PC-9 (cell line): ENCODE results near the gene PIAS1.

Experiments
- CTCF ChIP-seq: fragments of 200-600 bp; sonication (generic); conservative IDR thresholded peaks from 2 replicates; pipeline ENCODE4 v1.6.1; 2017; ENCODE audit warnings: mixed run types, antibody characterized with exemption, mild to moderate bottlenecking, moderate library complexity
- EZH2 ChIP-seq: fragments of 200-600 bp; sonication (generic); IDR thresholded peaks from 2 replicates; pipeline ENCODE4 v1.8.0; 2017; ENCODE audit warnings: antibody characterized with exemption, low read depth

DNA sequence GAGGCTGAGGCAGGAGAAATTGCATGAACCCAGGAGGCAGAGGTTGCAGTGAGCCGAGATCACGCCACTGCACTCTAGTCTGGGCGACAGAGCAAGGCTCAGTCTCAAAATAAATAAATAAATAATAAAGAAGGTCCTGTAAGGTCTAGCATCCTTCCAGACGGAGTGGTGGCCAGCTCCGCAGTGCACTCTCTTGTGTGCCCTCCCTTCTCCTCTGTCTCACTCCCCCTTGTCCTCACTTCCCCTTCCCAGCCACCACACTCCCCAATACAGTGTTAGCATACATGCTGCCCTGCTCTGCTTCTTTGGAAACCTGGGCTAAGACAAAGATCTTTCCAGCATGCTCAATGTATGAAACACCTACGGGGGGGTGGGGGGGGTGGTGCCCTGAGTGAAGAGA lies 178.8 kb downstream of the PIAS1 start:
- no peak for TF ChIP-seq CTCF
- no peak for TF ChIP-seq EZH2
